Uterus (tissue), 2 donors: ENCODE data around the gene R3HDM2.

Experiments
- CTCF ChIP-seq, 4 experiments: fragments of 200-600 bp in 2 of 4; fragments of 450-650 bp in 2 of 4; sonication (generic) in 2 of 4; IDR thresholded peaks; one replicate each; pipeline ENCODE4 v1.5.1; 2016 to 2019; ENCODE audit warnings: antibody characterized with exemption in 4 of 4, mild to moderate bottlenecking in 2 of 4, moderate library complexity in 1 of 4
- POLR2A ChIP-seq, 2 donors: fragments of 450-650 bp; IDR thresholded peaks; one replicate each; pipeline ENCODE4 v1.6.1; 2016; ENCODE audit warnings: antibody characterized with exemption in 2 of 2, mild to moderate bottlenecking in 1 of 2, moderate library complexity in 1 of 2

GRCh38 chr12:57342207-57342691 is 88.6 kb downstream of the R3HDM2 start:
- no peak for TF ChIP-seq CTCF (IDR thresholded peaks at IDR 0.05)
- no peak for TF ChIP-seq POLR2A (IDR thresholded peaks at IDR 0.05)
